K562 (cell line): ENCODE data around the gene MAK. TPM values are rescaled to one million over a fixed set of nuclear protein-coding genes. Genes with fewer than 3 reads are reported as not detected.

Experiments used
- ATAC-seq: fragments of 200-7000 bp; cut with Tn5 transposase; 3 replicates; pipeline ENCODE4 v1.9.1; 2020; ENCODE audit warnings: moderate library complexity
- BruUV-seq: library from RNA; stranded (reverse); fragments of 400-500 nt; replicated peaks from 2 replicates; lab custom pipeline; 2021; lab: Mats Ljungman, UMichigan
- CTCF ChIA-PET: fragments of 300-600 bp; formaldehyde crosslinking; extraction: SDS; loops from one replicate; lab custom pipeline; 2021; ENCODE audit warnings: low intra/inter-chr PET ratio; lab: Yijun Ruan, JAX
- POLR2A ChIA-PET: fragments of 300-600, 350-650 bp; sonication (Branson Sonifier 250); formaldehyde crosslinking; extraction: SDS; loops from one replicate; lab custom pipeline; 2021; ENCODE audit warnings: antibody characterized with exemption, inconsistent platforms; lab: Yijun Ruan, JAX
- DNase-seq, 4 experiments: peaks; one replicate each; pipeline versions ENCODE4 v3.0.0 to v3.0.0-alpha.2; 2011 to 2018; ENCODE audit warnings: low spot score in 3 of 4, mixed read lengths in 3 of 4; ENCODE audit errors: extremely low read depth in 1 of 4
- FAIRE-seq: peaks from 2 replicates; lab custom pipeline; 2011; peaks lifted over from hg19 to GRCh38; lab: Jason Lieb, UNC
- H2AFZ ChIP-seq: 2 replicates; pipeline ENCODE4 v1.6.0; 2011; ENCODE audit warnings: low read depth, low read length, control low read depth, inconsistent platforms
- H3K27ac ChIP-seq: fragments of 200-600 bp; 3 replicates; pipeline ENCODE4 v1.8.0; 2011; ENCODE audit warnings: low read depth, mild to moderate bottlenecking, control low read depth, inconsistent platforms, low read length, moderate library complexity, mixed read lengths; ENCODE audit errors: extremely low read depth
- H3K27me3 ChIP-seq, 2 experiments: fragments of 300-600 bp in 1 of 2; 2 replicates in 1 of 2; 3 replicates in 1 of 2; pipeline versions ENCODE4 v1.6.0 to v1.8.0; 2011; ENCODE audit warnings: inconsistent platforms in 2 of 2, low read length in 2 of 2, mild to moderate bottlenecking in 1 of 2, mixed read lengths in 1 of 2, moderate library complexity in 1 of 2; ENCODE audit not compliant: control insufficient read depth in 2 of 2, insufficient read depth in 2 of 2
- H3K36me3 ChIP-seq: fragments of 300-600 bp; 3 replicates; pipeline ENCODE4 v1.8.0; 2011; ENCODE audit warnings: mild to moderate bottlenecking, low read length, inconsistent platforms; ENCODE audit not compliant: control insufficient read depth, insufficient read depth
- H3K4me1 ChIP-seq, 2 experiments: fragments of 200-600 bp in 1 of 2; replicated peaks in 1 of 2; 2 replicates in 1 of 2; 3 replicates in 1 of 2; pipeline versions ENCODE4 v1.5.1 to v1.8.0; 2011; ENCODE audit warnings: inconsistent platforms in 2 of 2, low read length in 2 of 2, mild to moderate bottlenecking in 1 of 2, mixed read lengths in 1 of 2, moderate library complexity in 1 of 2; ENCODE audit not compliant: control insufficient read depth in 2 of 2, insufficient read depth in 2 of 2
- H3K4me2 ChIP-seq: 2 replicates; pipeline ENCODE4 v1.6.1; 2011; ENCODE audit warnings: low read length, control low read depth, inconsistent platforms, mixed read lengths; ENCODE audit not compliant: insufficient read depth
- H3K4me3 ChIP-seq: fragments of 200-600 bp; sonication (generic), shearing (Covaris generic); 2 replicates; pipeline ENCODE4 v1.5.1; 2016; ENCODE audit warnings: control low read depth, inconsistent platforms
- H3K79me2 ChIP-seq: fragments of 200-600 bp; 3 replicates; pipeline ENCODE4 v1.8.0; 2011; ENCODE audit warnings: low read length, inconsistent platforms; ENCODE audit not compliant: control insufficient read depth, insufficient read depth
- H3K9ac ChIP-seq, 2 experiments: 2 replicates each; pipeline versions ENCODE4 v1.6.0 to v1.6.1; 2011; ENCODE audit warnings: low read depth in 2 of 2, low read length in 2 of 2, control low read depth in 1 of 2, inconsistent platforms in 1 of 2, mild to moderate bottlenecking in 1 of 2, mixed read lengths in 1 of 2; ENCODE audit not compliant: insufficient read depth in 1 of 2
- H3K9me1 ChIP-seq: one replicate; pipeline ENCODE4 v1.6.0; 2011; ENCODE audit warnings: inconsistent platforms, mild to moderate bottlenecking, low read length, moderate library complexity; ENCODE audit not compliant: control insufficient read depth, insufficient read depth
- H3K9me3 ChIP-seq: replicated peaks from 2 replicates; pipeline ENCODE4 v1.5.1; 2011; ENCODE audit warnings: low read depth, low read length, inconsistent platforms; ENCODE audit not compliant: control insufficient read depth, insufficient read depth
- H4K20me1 ChIP-seq: replicated peaks from 2 replicates; pipeline ENCODE4 v1.6.1; 2011; ENCODE audit warnings: low read length, inconsistent platforms, mixed read lengths; ENCODE audit not compliant: control insufficient read depth, insufficient read depth
- EGR1 ChIP-seq: fragments of 450-650 bp; conservative IDR thresholded peaks from 2 replicates; pipeline ENCODE4 v1.6.1; 2017; ENCODE audit warnings: mild to moderate bottlenecking
- ETV6 ChIP-seq, 3 experiments: fragments of 150-350 bp in 1 of 3; sonication (generic) in 1 of 3; formaldehyde crosslinking in 1 of 3; IDR thresholded peaks; 2 replicates each; pipeline versions ENCODE4 v1.6.1 to v1.8.0; 2014 to 2022; ENCODE audit warnings: borderline replicate concordance in 2 of 3, low read depth in 2 of 3, antibody characterized with exemption in 1 of 3, low read length in 1 of 3, mild to moderate bottlenecking in 1 of 3, missing genetic modification reagents in 1 of 3
- EZH2 ChIP-seq: IDR thresholded peaks from 2 replicates; pipeline ENCODE4 v1.6.1; 2012; ENCODE audit warnings: low read depth, mild to moderate bottlenecking, inconsistent platforms, low read length, borderline replicate concordance
- HNRNPK ChIP-seq: fragments of 200-400 bp; formaldehyde crosslinking; IDR thresholded peaks from one replicate; pipeline ENCODE4 v1.6.1; 2018; ENCODE audit warnings: mild to moderate bottlenecking, low read depth, low read length; ENCODE audit not compliant: poor library complexity, severe bottlenecking
- LCOR ChIP-seq: sonication (generic); formaldehyde crosslinking; IDR thresholded peaks from 2 replicates; pipeline ENCODE4 v1.8.0; 2022; ENCODE audit warnings: mild to moderate bottlenecking, missing genetic modification reagents
- NCOA2 ChIP-seq, 2 experiments: fragments of 450-650 bp; IDR thresholded peaks; 2 replicates each; pipeline ENCODE4 v1.6.1; 2018; ENCODE audit warnings: mild to moderate bottlenecking in 2 of 2, moderate library complexity in 1 of 2; ENCODE audit not compliant: partially characterized antibody in 2 of 2
- NFRKB ChIP-seq: fragments of 450-650 bp; IDR thresholded peaks from 2 replicates; pipeline ENCODE4 v1.6.1; 2016; ENCODE audit warnings: low read depth
- NFXL1 ChIP-seq: fragments of 450-650 bp; formaldehyde crosslinking; IDR thresholded peaks from 2 replicates; pipeline ENCODE4 v1.4.0; 2021; ENCODE audit warnings: mild to moderate bottlenecking
- NFYB ChIP-seq: IDR thresholded peaks from 2 replicates; pipeline ENCODE4 v1.6.1; 2011; ENCODE audit warnings: mild to moderate bottlenecking, moderate library complexity; ENCODE audit not compliant: insufficient read length; ENCODE audit errors: extremely low read depth
- PML ChIP-seq: IDR thresholded peaks from 2 replicates; pipeline ENCODE4 v1.6.1; 2012; ENCODE audit warnings: low read length, inconsistent platforms
- RAD51 ChIP-seq: fragments of 450-650 bp; IDR thresholded peaks from 2 replicates; pipeline ENCODE4 v1.7.1; 2016; ENCODE audit warnings: low read depth, mild to moderate bottlenecking, borderline replicate concordance
- SETDB1 ChIP-seq: IDR thresholded peaks from one replicate; pipeline ENCODE4 v1.6.1; 2012; ENCODE audit warnings: low read length, control low read depth, inconsistent platforms
- SRSF1 ChIP-seq: fragments of 200-400 bp; formaldehyde crosslinking; IDR thresholded peaks from 2 replicates; pipeline ENCODE4 v1.6.1; 2017; ENCODE audit warnings: mild to moderate bottlenecking, low read depth, low read length, moderate library complexity
- TOE1 ChIP-seq, 2 experiments: fragments of 450-650 bp in 1 of 2; sonication (generic) in 1 of 2; formaldehyde crosslinking in 1 of 2; IDR thresholded peaks; 2 replicates each; pipeline versions ENCODE4 v1.7.1 to v1.8.0; 2016 to 2022; ENCODE audit warnings: borderline replicate concordance in 2 of 2, mild to moderate bottlenecking in 2 of 2, antibody characterized with exemption in 1 of 2, inconsistent platforms in 1 of 2, low read depth in 1 of 2, missing genetic modification reagents in 1 of 2, moderate library complexity in 1 of 2
- ZNF12 ChIP-seq: sonication (generic); formaldehyde crosslinking; IDR thresholded peaks from 2 replicates; pipeline ENCODE4 v1.4.0; 2020; ENCODE audit warnings: mild to moderate bottlenecking, missing genetic modification reagents
- ZNF143 ChIP-seq: sonication (generic); formaldehyde crosslinking; IDR thresholded peaks from 2 replicates; pipeline ENCODE4 v1.9.0; 2022; ENCODE audit warnings: mild to moderate bottlenecking, missing genetic modification reagents
- ZNF174 ChIP-seq: fragments of 250-450 bp; sonication (Bioruptor Pico); IDR thresholded peaks from 2 replicates; pipeline ENCODE4 v1.4.0; 2020; ENCODE audit warnings: mild to moderate bottlenecking
- ZNF717 ChIP-seq: fragments of 250-450 bp; sonication (Bioruptor Pico); IDR thresholded peaks from 2 replicates; pipeline ENCODE4 v1.5.0; 2021
- WGBS: fragments of 100-300 bp; shearing (Covaris generic); methylation state at CpG from one replicate; pipeline ENCODE4 v1.1.6; 2016; ENCODE audit warnings: low coverage, mixed read lengths; ENCODE audit not compliant: insufficient coverage; ENCODE audit errors: missing lambda C conversion rate; 5-methylcytosine and 5-hydroxymethylcytosine counted together
- in situ Hi-C: fragments of 300-500 bp; cut with MboI; formaldehyde crosslinking; loops from 4 replicates; pipeline ENCODE4 v1.15.0; 2018; ENCODE audit warnings: inconsistent platforms, mixed read lengths
- intact Hi-C: fragments of 100-400 bp; cut with micrococcal nuclease; formaldehyde crosslinking; loops from 2 replicates; pipeline ENCODE4 v1.14.2; 2022
- polyA plus RNA-seq, 8 experiments: library from polyadenylated mRNA; depleted of rRNA in 4 of 8; stranded (reverse) in 5 of 8; unstranded in 3 of 8; fragments of >200 nt; fragmentation: Nextera tagmentation in 2 of 8; fragmentation: Illumina TruSeq in 1 of 8; extraction: Ambion mirVana in 2 of 8; extraction: Trizol in 1 of 8; gene quantifications; 2 replicates each; pipeline versions ENCODE4 v1.2.1 to v1.2.3, GENCODE V29; 2011 to 2014; ENCODE audit warnings: inconsistent platforms in 1 of 8, missing spikeins in 1 of 8
- total RNA-seq, 7 experiments: library from RNA; depleted of rRNA in 6 of 7; stranded (reverse); fragments of >200 nt in 6 of 7; fragmentation: Illumina TruSeq in 2 of 7; extraction: Trizol in 2 of 7; gene quantifications; 2 replicates each; pipeline versions ENCODE4 v1.2.1 to v1.2.3, GENCODE V29; 2011 to 2021; ENCODE audit warnings: low replicate concordance in 1 of 7
- TF ChIP-seq, protein P1 (sequence below): sonication (generic); formaldehyde crosslinking; IDR thresholded peaks from 2 replicates; pipeline ENCODE4 v1.8.1; 2023; ENCODE audit warnings: mild to moderate bottlenecking, missing genetic modification reagents
- TF ChIP-seq, protein P2 (sequence below): sonication (generic); formaldehyde crosslinking; IDR thresholded peaks from 2 replicates; pipeline ENCODE4 v1.8.0; 2022; ENCODE audit warnings: missing genetic modification reagents, mild to moderate bottlenecking, borderline replicate concordance

Gene MAK
- total and polyA plus RNA-seq, 9 of the 15 experiments (the other 6 are each of a cell fraction or from before 2014, with no cell fraction given) = 0.25 to 1.1 (median 0.53) TPM

- H3K9me3 ChIP-seq = no peaks in the 10 kb centered on the region
- no peak overlapping the region for H3K4me2 ChIP-seq
- peak; percentile 75 for ATAC-seq
- no peak overlapping the region for H3K4me3 ChIP-seq
- H3K36me3 ChIP-seq = no peaks in the 10 kb centered on the region
- intact Hi-C loops (no loop called here), in situ Hi-C loops (no loop called here)
- CTCF ChIA-PET = interaction anchor here (0.7 kb wide), 1 partner anchor 17 kb away, joined by 3 read pairs; no protein-coding TSS in a partner anchor
- no TSS peak for BruUV-seq
- no peaks in the 10 kb centered on the region for H4K20me1 ChIP-seq
- H3K27me3 ChIP-seq = no peaks in the 10 kb centered on the region
- peaks cover 0 to 6% of the 10 kb centered on the region in 2 experiments; a peak in 2 of 5 replicates for H3K4me1 ChIP-seq
- H2AFZ ChIP-seq = no peak overlapping the region
- H3K79me2 ChIP-seq = no peaks in the 10 kb centered on the region
- no peak for DNase-seq
- no peak overlapping the region for H3K27ac ChIP-seq
- H3K9ac ChIP-seq = no peak overlapping the region
- no peak for FAIRE-seq
- POLR2A ChIA-PET = interaction anchor here (1.4 kb wide), 1 partner anchor 13 kb away, joined by 4 read pairs; no protein-coding TSS in a partner anchor
- H3K9me1 ChIP-seq = no peaks in the 10 kb centered on the region
- WGBS = 70% methylated on average over 6 of the region's 6 CpGs
- TF ChIP-seq, protein P1, sequence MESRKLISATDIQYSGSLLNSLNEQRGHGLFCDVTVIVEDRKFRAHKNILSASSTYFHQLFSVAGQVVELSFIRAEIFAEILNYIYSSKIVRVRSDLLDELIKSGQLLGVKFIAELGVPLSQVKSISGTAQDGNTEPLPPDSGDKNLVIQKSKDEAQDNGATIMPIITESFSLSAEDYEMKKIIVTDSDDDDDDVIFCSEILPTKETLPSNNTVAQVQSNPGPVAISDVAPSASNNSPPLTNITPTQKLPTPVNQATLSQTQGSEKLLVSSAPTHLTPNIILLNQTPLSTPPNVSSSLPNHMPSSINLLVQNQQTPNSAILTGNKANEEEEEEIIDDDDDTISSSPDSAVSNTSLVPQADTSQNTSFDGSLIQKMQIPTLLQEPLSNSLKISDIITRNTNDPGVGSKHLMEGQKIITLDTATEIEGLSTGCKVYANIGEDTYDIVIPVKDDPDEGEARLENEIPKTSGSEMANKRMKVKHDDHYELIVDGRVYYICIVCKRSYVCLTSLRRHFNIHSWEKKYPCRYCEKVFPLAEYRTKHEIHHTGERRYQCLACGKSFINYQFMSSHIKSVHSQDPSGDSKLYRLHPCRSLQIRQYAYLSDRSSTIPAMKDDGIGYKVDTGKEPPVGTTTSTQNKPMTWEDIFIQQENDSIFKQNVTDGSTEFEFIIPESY = no peak; the same call in 1 of the 2 replicates
- TF ChIP-seq SRSF1 = no peak
- no peak for TF ChIP-seq ZNF174
- TF ChIP-seq NFXL1 = no peak
- TF ChIP-seq NFRKB = no peak
- peak; percentile 91 for TF ChIP-seq RAD51
- no peak for TF ChIP-seq ZNF12 (CRISPR knock-in tag)
- no peak for TF ChIP-seq NCOA2 (IDR thresholded peaks at IDR 0.05; ENCODE audit: partially characterized antibody in 2 of 2)
- peak; percentile 89 for TF ChIP-seq NFYB
- TF ChIP-seq HNRNPK = no peak
- no peak for TF ChIP-seq ZNF717 (CRISPR knock-in tag)
- no peak for TF ChIP-seq EGR1
- TF ChIP-seq, protein P2, sequence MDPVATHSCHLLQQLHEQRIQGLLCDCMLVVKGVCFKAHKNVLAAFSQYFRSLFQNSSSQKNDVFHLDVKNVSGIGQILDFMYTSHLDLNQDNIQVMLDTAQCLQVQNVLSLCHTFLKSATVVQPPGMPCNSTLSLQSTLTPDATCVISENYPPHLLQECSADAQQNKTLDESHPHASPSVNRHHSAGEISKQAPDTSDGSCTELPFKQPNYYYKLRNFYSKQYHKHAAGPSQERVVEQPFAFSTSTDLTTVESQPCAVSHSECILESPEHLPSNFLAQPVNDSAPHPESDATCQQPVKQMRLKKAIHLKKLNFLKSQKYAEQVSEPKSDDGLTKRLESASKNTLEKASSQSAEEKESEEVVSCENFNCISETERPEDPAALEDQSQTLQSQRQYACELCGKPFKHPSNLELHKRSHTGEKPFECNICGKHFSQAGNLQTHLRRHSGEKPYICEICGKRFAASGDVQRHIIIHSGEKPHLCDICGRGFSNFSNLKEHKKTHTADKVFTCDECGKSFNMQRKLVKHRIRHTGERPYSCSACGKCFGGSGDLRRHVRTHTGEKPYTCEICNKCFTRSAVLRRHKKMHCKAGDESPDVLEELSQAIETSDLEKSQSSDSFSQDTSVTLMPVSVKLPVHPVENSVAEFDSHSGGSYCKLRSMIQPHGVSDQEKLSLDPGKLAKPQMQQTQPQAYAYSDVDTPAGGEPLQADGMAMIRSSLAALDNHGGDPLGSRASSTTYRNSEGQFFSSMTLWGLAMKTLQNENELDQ (CRISPR knock-in tag) = no peak
- no peak for TF ChIP-seq LCOR (CRISPR knock-in tag)
- no peak for TF ChIP-seq SETDB1
- no peak for TF ChIP-seq ETV6 (IDR thresholded peaks at IDR 0.05; ENCODE audit: borderline replicate concordance in 1 of 2, low read depth in 2 of 2, low read length in 1 of 2)
- TF ChIP-seq ETV6 (CRISPR knock-in tag; IDR thresholded peaks at IDR 0.05; ENCODE audit: borderline replicate concordance) = no peak
- TF ChIP-seq ZNF143 (CRISPR knock-in tag) = no peak
- no peak for TF ChIP-seq PML
- TF ChIP-seq TOE1 (IDR thresholded peaks at IDR 0.05; ENCODE audit: borderline replicate concordance) = peak; percentile 77
- no peak for TF ChIP-seq TOE1 (CRISPR knock-in tag; IDR thresholded peaks at IDR 0.05; ENCODE audit: borderline replicate concordance, low read depth)
- TF ChIP-seq EZH2 = no peak
Observed at GRCh38 chr6:10824819-10825218, 13.5 kb downstream of the MAK start.
